WTC11 (cell line): ENCODE results near the gene KHK. TPM values are rescaled to one million over a fixed set of nuclear protein-coding genes. Genes with fewer than 3 reads are reported as not detected.

ENCODE experiments used
- ATAC-seq: fragments of 200-7000 bp; cut with Tn5 transposase; 2 replicates; pipeline ENCODE4 v1.10.0; 2021; ENCODE audit warnings: mild to moderate bottlenecking, moderate library complexity
- CTCF ChIA-PET: fragments of 300-600 bp; sonication (Branson Sonifier 250); formaldehyde crosslinking; loops from one replicate; lab custom pipeline; 2021; ENCODE audit warnings: antibody characterized with exemption; lab: Charles Lee
- POLR2A ChIA-PET: fragments of 350-600 bp; sonication (Branson Sonifier 250); formaldehyde crosslinking; loops from one replicate; lab custom pipeline; 2021; ENCODE audit warnings: antibody characterized with exemption; lab: Charles Lee
- DNase-seq: peaks from one replicate; pipeline ENCODE4 v3.0.0; 2021; ENCODE audit warnings: low spot score
- H3K27ac Mint-ChIP-seq: 2 replicates; pipeline ENCODE4 v1.8.0; 2021; ENCODE audit warnings: mixed read lengths
- H3K27me3 Mint-ChIP-seq: 2 replicates; pipeline ENCODE4 v1.8.0; 2021; ENCODE audit warnings: low read depth, mild to moderate bottlenecking, moderate library complexity, mixed read lengths
- H3K36me3 Mint-ChIP-seq: 2 replicates; pipeline ENCODE4 v1.8.0; 2021; ENCODE audit warnings: mixed read lengths
- H3K4me1 Mint-ChIP-seq: 2 replicates; pipeline ENCODE4 v1.8.0; 2022; ENCODE audit warnings: mixed read lengths
- H3K4me3 Mint-ChIP-seq: 2 replicates; pipeline ENCODE4 v1.8.0; 2021; ENCODE audit warnings: mild to moderate bottlenecking, moderate library complexity, mixed read lengths
- H3K9me3 Mint-ChIP-seq: 2 replicates; pipeline ENCODE4 v1.8.0; 2021; ENCODE audit warnings: mixed read lengths
- ARID4B ChIP-seq: sonication (generic); formaldehyde crosslinking; IDR thresholded peaks from 2 replicates; pipeline ENCODE4 v1.8.0; 2023; ENCODE audit warnings: missing genetic modification reagents, mild to moderate bottlenecking, borderline replicate concordance
- CREM ChIP-seq: sonication (generic); formaldehyde crosslinking; IDR thresholded peaks from 2 replicates; pipeline ENCODE4 v1.8.1; 2022; ENCODE audit warnings: mild to moderate bottlenecking, missing genetic modification reagents, moderate library complexity
- CTCF ChIP-seq: fragments of 200-600 bp; IDR thresholded peaks from 2 replicates; pipeline ENCODE4 v1.8.0; 2022; ENCODE audit warnings: antibody characterized with exemption
- E2F4 ChIP-seq: sonication (generic); formaldehyde crosslinking; IDR thresholded peaks from 2 replicates; pipeline ENCODE4 v1.8.1; 2022; ENCODE audit warnings: low read depth, mild to moderate bottlenecking, moderate library complexity, missing genetic modification reagents, borderline replicate concordance
- ELF4 ChIP-seq: sonication (generic); formaldehyde crosslinking; IDR thresholded peaks from 2 replicates; pipeline ENCODE4 v1.8.1; 2022; ENCODE audit warnings: low read depth, mild to moderate bottlenecking, moderate library complexity, missing genetic modification reagents
- ERG ChIP-seq: fragments of 250-450 bp; sonication (Bioruptor Pico); IDR thresholded peaks from 2 replicates; pipeline ENCODE4 v1.8.0; 2021; ENCODE audit warnings: mild to moderate bottlenecking
- ESRRA ChIP-seq: sonication (generic); formaldehyde crosslinking; IDR thresholded peaks from 2 replicates; pipeline ENCODE4 v1.8.1; 2022; ENCODE audit warnings: mild to moderate bottlenecking, missing genetic modification reagents, borderline replicate concordance
- HMGXB4 ChIP-seq: sonication (generic); formaldehyde crosslinking; IDR thresholded peaks from 2 replicates; pipeline ENCODE4 v1.8.1; 2023; ENCODE audit warnings: mild to moderate bottlenecking, moderate library complexity, missing genetic modification reagents
- JAZF1 ChIP-seq: fragments of 250-450 bp; sonication (Bioruptor Pico); IDR thresholded peaks from 2 replicates; pipeline ENCODE4 v1.9.0; 2021; ENCODE audit warnings: moderate library complexity, mild to moderate bottlenecking, inconsistent platforms
- NR2C2 ChIP-seq: sonication (generic); formaldehyde crosslinking; IDR thresholded peaks from 2 replicates; pipeline ENCODE4 v1.8.0; 2022; ENCODE audit warnings: mild to moderate bottlenecking, missing genetic modification reagents
- STAT6 ChIP-seq: sonication (generic); formaldehyde crosslinking; conservative IDR thresholded peaks from 2 replicates; pipeline ENCODE4 v1.8.1; 2023; ENCODE audit warnings: mild to moderate bottlenecking, low read depth, missing genetic modification reagents, moderate library complexity
- TCF7 ChIP-seq: sonication (generic); formaldehyde crosslinking; IDR thresholded peaks from 2 replicates; pipeline ENCODE4 v1.8.0; 2022; ENCODE audit warnings: mild to moderate bottlenecking, low read depth, missing genetic modification reagents, moderate library complexity
- ZNF423 ChIP-seq: fragments of 250-450 bp; sonication (Bioruptor Pico); IDR thresholded peaks from 2 replicates; pipeline ENCODE4 v2.1.2; 2022; ENCODE audit warnings: mild to moderate bottlenecking, moderate library complexity
- total RNA-seq: library from RNA; stranded (reverse); gene quantifications from 3 replicates; pipeline ENCODE4 v1.2.3, GENCODE V29; 2021
- TF ChIP-seq, protein P1 (sequence below): sonication (generic); formaldehyde crosslinking; IDR thresholded peaks from 2 replicates; pipeline ENCODE4 v1.8.1; 2022; ENCODE audit warnings: missing genetic modification reagents, borderline replicate concordance
- TF ChIP-seq, protein P2 (sequence below): sonication (generic); formaldehyde crosslinking; IDR thresholded peaks from 2 replicates; pipeline ENCODE4 v1.8.1; 2022; ENCODE audit warnings: mild to moderate bottlenecking, moderate library complexity, missing genetic modification reagents

KHK gene
- total RNA-seq, 1 experiment from 2014 or later = 17.4 TPM

- TF ChIP-seq, protein P1, sequence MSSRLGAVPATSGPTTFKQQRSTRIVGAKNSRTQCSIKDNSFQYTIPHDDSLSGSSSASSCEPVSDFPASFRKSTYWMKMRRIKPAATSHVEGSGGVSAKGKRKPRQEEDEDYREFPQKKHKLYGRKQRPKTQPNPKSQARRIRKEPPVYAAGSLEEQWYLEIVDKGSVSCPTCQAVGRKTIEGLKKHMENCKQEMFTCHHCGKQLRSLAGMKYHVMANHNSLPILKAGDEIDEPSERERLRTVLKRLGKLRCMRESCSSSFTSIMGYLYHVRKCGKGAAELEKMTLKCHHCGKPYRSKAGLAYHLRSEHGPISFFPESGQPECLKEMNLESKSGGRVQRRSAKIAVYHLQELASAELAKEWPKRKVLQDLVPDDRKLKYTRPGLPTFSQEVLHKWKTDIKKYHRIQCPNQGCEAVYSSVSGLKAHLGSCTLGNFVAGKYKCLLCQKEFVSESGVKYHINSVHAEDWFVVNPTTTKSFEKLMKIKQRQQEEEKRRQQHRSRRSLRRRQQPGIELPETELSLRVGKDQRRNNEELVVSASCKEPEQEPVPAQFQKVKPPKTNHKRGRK = no peak
Observed at GRCh38 chr2:27148801-27149439, 62.3 kb downstream of the KHK start, which contains the start of gene TCF23 (continued).

DNA sequence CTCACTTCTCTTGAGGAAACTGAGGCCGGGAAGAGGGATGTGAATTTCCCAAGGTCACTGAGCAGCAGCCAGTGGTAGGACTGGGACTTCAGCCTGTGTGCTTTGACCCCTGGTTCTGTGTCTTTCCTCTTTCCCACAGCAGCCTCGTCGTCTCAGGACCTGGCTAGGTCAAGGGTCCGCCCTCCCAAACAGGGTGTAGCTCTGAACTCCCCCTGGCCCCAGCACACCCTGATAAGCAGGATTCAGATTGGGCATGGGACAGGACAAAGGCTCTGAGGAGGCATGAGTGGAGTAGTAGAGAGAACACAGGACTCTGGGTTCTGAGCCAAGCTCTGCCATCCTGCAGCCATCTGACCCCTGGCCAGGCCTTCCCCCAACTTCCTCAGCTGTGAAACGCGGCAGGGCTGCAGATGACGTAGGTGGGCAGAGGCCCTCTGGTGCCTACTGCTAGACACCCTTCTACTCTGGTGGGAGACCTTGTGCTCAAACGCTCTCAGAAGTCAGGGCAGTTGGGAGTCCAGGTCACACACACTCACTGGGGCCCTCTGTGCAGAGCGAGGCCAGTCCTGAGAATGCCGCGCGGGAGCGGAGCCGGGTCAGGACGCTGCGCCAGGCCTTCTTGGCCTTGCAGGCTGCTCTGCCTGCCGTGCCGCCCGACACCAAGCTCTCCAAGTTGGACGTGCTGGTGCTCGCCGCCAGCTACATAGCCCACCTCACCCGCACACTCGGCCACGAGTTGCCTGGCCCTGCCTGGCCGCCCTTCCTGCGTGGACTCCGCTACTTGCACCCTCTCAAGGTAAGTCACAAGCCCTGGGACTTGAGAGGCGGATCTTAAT is 63.2 kb downstream of the KHK start:
- ChIA-PET POLR2A (interaction anchor here (1.3 kb wide), 1 partner anchor 8 kb away, joined by 3 read pairs; no protein-coding TSS in a partner anchor), CTCF (interaction anchor here (0.5 to 3.4 kb wide), 6 partner anchors 16 to 113 kb away, joined by 4 to 13 read pairs (median 6); partner anchors contain the start of gene PREB)
- Mint-ChIP-seq H3K27me3 (no peaks in the 10 kb centered on the region), H3K27ac (no peak overlapping the region), H3K4me1 (no peaks in the 10 kb centered on the region), H3K9me3 (no peaks in the 10 kb centered on the region), H3K36me3 (no peaks in the 10 kb centered on the region), H3K4me3 (no peak overlapping the region)
- no peak for ATAC-seq
- no peak for DNase-seq
- TF ChIP-seq STAT6 (CRISPR knock-in tag) (no peak), CTCF (no peak), CREM (CRISPR knock-in tag) (no peak), ARID4B (CRISPR knock-in tag) (no peak), ELF4 (CRISPR knock-in tag) (no peak), HMGXB4 (CRISPR knock-in tag) (no peak), JAZF1 (CRISPR knock-in tag) (no peak), ZNF423 (CRISPR knock-in tag) (no peak), ESRRA (CRISPR knock-in tag) (no peak), NR2C2 (no peak), E2F4 (CRISPR knock-in tag) (no peak), ERG (CRISPR knock-in tag) (no peak), TCF7 (CRISPR knock-in tag) (no peak)
- TF ChIP-seq, protein P2, sequence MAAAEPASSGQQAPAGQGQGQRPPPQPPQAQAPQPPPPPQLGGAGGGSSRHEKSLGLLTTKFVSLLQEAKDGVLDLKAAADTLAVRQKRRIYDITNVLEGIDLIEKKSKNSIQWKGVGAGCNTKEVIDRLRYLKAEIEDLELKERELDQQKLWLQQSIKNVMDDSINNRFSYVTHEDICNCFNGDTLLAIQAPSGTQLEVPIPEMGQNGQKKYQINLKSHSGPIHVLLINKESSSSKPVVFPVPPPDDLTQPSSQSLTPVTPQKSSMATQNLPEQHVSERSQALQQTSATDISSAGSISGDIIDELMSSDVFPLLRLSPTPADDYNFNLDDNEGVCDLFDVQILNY = no peak
